Breast epithelium (tissue), 4 donors: Measurements from ENCODE around the gene ACER3. TPM values are rescaled to one million over a fixed set of nuclear protein-coding genes. Genes with fewer than 3 reads are reported as not detected.

Source experiments
- DNase-seq, 2 donors: peaks; one replicate each; pipeline ENCODE4 v3.0.0-alpha.2; 2019; ENCODE audit warnings: low spot score in 2 of 2
- H3K27ac ChIP-seq, 2 donors: fragments of 200-600 bp; sonication (generic) in 1 of 2; one replicate each; pipeline ENCODE4 v1.5.1; 2016 to 2019; ENCODE audit warnings: mild to moderate bottlenecking in 1 of 2
- H3K27me3 ChIP-seq, 2 donors: fragments of 200-600 bp; sonication (generic) in 1 of 2; one replicate each; pipeline versions ENCODE4 v1.5.1 to v1.6.0; 2017 to 2019; ENCODE audit warnings: control low read depth in 1 of 2, mild to moderate bottlenecking in 1 of 2
- H3K36me3 ChIP-seq: fragments of 200-600 bp; one replicate; pipeline ENCODE4 v1.5.1; 2019
- H3K4me1 ChIP-seq, 2 donors: fragments of 200-600 bp; sonication (generic); one replicate each; pipeline ENCODE4 v1.5.1; 2016 to 2019; ENCODE audit warnings: control low read depth in 1 of 2
- H3K4me3 ChIP-seq, 3 donors: fragments of 200-600 bp; sonication (generic); 1 replicate in 2 of 3; 2 replicates in 1 of 3; pipeline ENCODE4 v1.5.1; 2016 to 2019; ENCODE audit warnings: mild to moderate bottlenecking in 3 of 3, moderate library complexity in 2 of 3
- H3K9me3 ChIP-seq, 2 donors: fragments of 200-600 bp; sonication (generic) in 1 of 2; one replicate each; pipeline ENCODE4 v1.5.1; 2016 to 2019; ENCODE audit warnings: control low read depth in 1 of 2
- POLR2A ChIP-seq: fragments of 450-650 bp; IDR thresholded peaks from one replicate; pipeline ENCODE4 v1.6.1; 2016; ENCODE audit warnings: antibody characterized with exemption, mild to moderate bottlenecking, moderate library complexity
- POLR2AphosphoS5 ChIP-seq, 3 donors: sonication (generic); formaldehyde crosslinking; IDR thresholded peaks; one replicate each; pipeline ENCODE4 v1.6.1; 2017; ENCODE audit warnings: antibody characterized with exemption in 3 of 3
- intact Hi-C: fragments of 100-400 bp; cut with DNase I; formaldehyde crosslinking; loops from one replicate; pipeline ENCODE4 v1.15.1; 2023; ENCODE audit warnings: low total_unique reads
- total RNA-seq, 3 donors: library from RNA; depleted of rRNA; stranded (reverse); fragments of >200 nt; gene quantifications; one replicate each; pipeline ENCODE4 v1.1.0, GENCODE V29; 2016
- TF ChIP-seq, protein P1 (sequence below), 3 donors: fragments of 450-650 bp; IDR thresholded peaks; one replicate each; pipeline ENCODE4 v1.5.1; 2016 to 2017; ENCODE audit warnings: antibody characterized with exemption in 3 of 3, mild to moderate bottlenecking in 3 of 3, moderate library complexity in 3 of 3

ACER3 gene
- total RNA-seq, 3 donors from 2014 or later: 8.2 to 35.2 (median 12.9) TPM

- peak overlapping the region in 2 of 3 donors; percentile 7 to 48 for H3K4me3 ChIP-seq
- no peaks in the 10 kb centered on the region for H3K27me3 ChIP-seq
- no peaks in the 10 kb centered on the region for H3K36me3 ChIP-seq
- H3K4me1 ChIP-seq: no peaks in the 10 kb centered on the region
- TF ChIP-seq, protein P1, sequence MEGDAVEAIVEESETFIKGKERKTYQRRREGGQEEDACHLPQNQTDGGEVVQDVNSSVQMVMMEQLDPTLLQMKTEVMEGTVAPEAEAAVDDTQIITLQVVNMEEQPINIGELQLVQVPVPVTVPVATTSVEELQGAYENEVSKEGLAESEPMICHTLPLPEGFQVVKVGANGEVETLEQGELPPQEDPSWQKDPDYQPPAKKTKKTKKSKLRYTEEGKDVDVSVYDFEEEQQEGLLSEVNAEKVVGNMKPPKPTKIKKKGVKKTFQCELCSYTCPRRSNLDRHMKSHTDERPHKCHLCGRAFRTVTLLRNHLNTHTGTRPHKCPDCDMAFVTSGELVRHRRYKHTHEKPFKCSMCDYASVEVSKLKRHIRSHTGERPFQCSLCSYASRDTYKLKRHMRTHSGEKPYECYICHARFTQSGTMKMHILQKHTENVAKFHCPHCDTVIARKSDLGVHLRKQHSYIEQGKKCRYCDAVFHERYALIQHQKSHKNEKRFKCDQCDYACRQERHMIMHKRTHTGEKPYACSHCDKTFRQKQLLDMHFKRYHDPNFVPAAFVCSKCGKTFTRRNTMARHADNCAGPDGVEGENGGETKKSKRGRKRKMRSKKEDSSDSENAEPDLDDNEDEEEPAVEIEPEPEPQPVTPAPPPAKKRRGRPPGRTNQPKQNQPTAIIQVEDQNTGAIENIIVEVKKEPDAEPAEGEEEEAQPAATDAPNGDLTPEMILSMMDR (IDR thresholded peaks at IDR 0.05): no peak
- TF ChIP-seq POLR2A (no peak), POLR2AphosphoS5 (IDR thresholded peaks at IDR 0.05) (no peak)
- intact Hi-C loops: no loop called here
- DNase-seq: no peak
- peak overlapping the region in 1 of 2 donors; percentile 63 for H3K27ac ChIP-seq
- H3K9me3 ChIP-seq: no peaks in the 10 kb centered on the region
Observed at GRCh38 chr11:76910620-76911414, 50.1 kb downstream of the ACER3 start.

GRCh38 chr11:76911415-76911808, 50.7 kb downstream of the ACER3 start:
- DNase-seq: no peak
- Histone ChIP-seq H3K4me1 (no peaks in the 10 kb centered on the region), H3K27me3 (no peaks in the 10 kb centered on the region), H3K27ac (peak overlapping the region in 1 of 2 donors; percentile 63), H3K9me3 (no peaks in the 10 kb centered on the region), H3K4me3 (peak overlapping the region in 1 of 3 donors; percentile 48), H3K36me3 (no peaks in the 10 kb centered on the region)
- TF ChIP-seq, protein P1 (IDR thresholded peaks at IDR 0.05): no peak
- TF ChIP-seq POLR2AphosphoS5 (IDR thresholded peaks at IDR 0.05) (no peak), POLR2A (no peak)
- intact Hi-C loops: no loop called here

GRCh38 chr11:76916712-76917111, 56.0 kb downstream of the ACER3 start:
- no peak overlapping the region for H3K4me3 ChIP-seq
- no peak overlapping the region for H3K27ac ChIP-seq
- TF ChIP-seq POLR2AphosphoS5 (IDR thresholded peaks at IDR 0.05) (no peak), POLR2A (no peak)
- TF ChIP-seq, protein P1 (IDR thresholded peaks at IDR 0.05): no peak
- H3K27me3 ChIP-seq: no peaks in the 10 kb centered on the region
- intact Hi-C loops: no loop called here
- no peaks in the 10 kb centered on the region for H3K4me1 ChIP-seq
- DNase-seq: no peak
- no peaks in the 10 kb centered on the region for H3K36me3 ChIP-seq
- no peaks in the 10 kb centered on the region for H3K9me3 ChIP-seq

- Histone ChIP-seq H3K27ac (no peak overlapping the region), H3K4me3 (peak overlapping the region in 1 of 3 donors; percentile 48), H3K4me1 (no peaks in the 10 kb centered on the region), H3K27me3 (no peaks in the 10 kb centered on the region), H3K36me3 (no peaks in the 10 kb centered on the region), H3K9me3 (no peaks in the 10 kb centered on the region)
- intact Hi-C loops: no loop called here
- no peak for DNase-seq
- no peak for TF ChIP-seq POLR2A
- TF ChIP-seq, protein P1 (IDR thresholded peaks at IDR 0.05): peak; percentile 41 to 70 (median 68)
Observed at GRCh38 chr11:76918941-76919386, 58.2 kb downstream of the ACER3 start.

GRCh38 chr11:76919467-76919866, 58.7 kb downstream of the ACER3 start:
- no peaks in the 10 kb centered on the region for H3K36me3 ChIP-seq
- intact Hi-C loops: no loop called here
- H3K4me1 ChIP-seq: no peaks in the 10 kb centered on the region
- no peaks in the 10 kb centered on the region for H3K9me3 ChIP-seq
- H3K27me3 ChIP-seq: no peaks in the 10 kb centered on the region
- no peak for DNase-seq
- TF ChIP-seq POLR2AphosphoS5 (IDR thresholded peaks at IDR 0.05) (no peak), POLR2A (no peak)
- TF ChIP-seq, protein P1 (IDR thresholded peaks at IDR 0.05): no peak
- no peak overlapping the region for H3K4me3 ChIP-seq
- no peak overlapping the region for H3K27ac ChIP-seq
